ENCODE measurements around the gene WDR90. TPM values are rescaled to one million over a fixed set of nuclear protein-coding genes. Genes with fewer than 3 reads are reported as not detected.

WDR90 gene
- total and polyA plus RNA-seq, 3 donors from 2014 or later, result 102 to 195 (median 155) TPM

- no peaks in the 10 kb centered on the region for H3K36me3 ChIP-seq (ENCODE audit: low read depth, missing control alignments)
- intact Hi-C loops (cut with DNase I; ENCODE audit: low total_unique reads), result no loop called here
- H3K9me3 ChIP-seq, result no peaks in the 10 kb centered on the region
- 88% methylated on average over 9 of the region's 12 CpGs; no CpG with 5 or more reads in 1 of the 2 donors for WGBS, 2 donors
- DNase-seq, result no peak
- TF ChIP-seq POLR2A (IDR thresholded peaks at IDR 0.05) (no peak), CTCF (IDR thresholded peaks at IDR 0.05) (no peak)
- H3K4me1 ChIP-seq, result no peaks in the 10 kb centered on the region
- H3K27ac ChIP-seq, result no peak overlapping the region
- no peaks in the 10 kb centered on the region for H3K27me3 ChIP-seq
- H3K4me3 ChIP-seq, result no peak overlapping the region
These were observed 54.2 kb downstream of the WDR90 start for GRCh38 chr16:703406-703805.

- WGBS, 2 donors, result 63 to 70% methylated on average over 4 to 7 of the region's 7 CpGs
- no peaks in the 10 kb centered on the region for H3K36me3 ChIP-seq (ENCODE audit: low read depth, missing control alignments)
- TF ChIP-seq CTCF (IDR thresholded peaks at IDR 0.05) (no peak), POLR2A (IDR thresholded peaks at IDR 0.05) (no peak)
- DNase-seq, result no peak
- no peaks in the 10 kb centered on the region for H3K4me1 ChIP-seq
- intact Hi-C loops (cut with DNase I; ENCODE audit: low total_unique reads), result no loop called here
- no peaks in the 10 kb centered on the region for H3K27me3 ChIP-seq
- H3K27ac ChIP-seq, result no peak overlapping the region
- H3K4me3 ChIP-seq, result no peak overlapping the region
- no peaks in the 10 kb centered on the region for H3K9me3 ChIP-seq
These were observed 54.9 kb downstream of the WDR90 start for GRCh38 chr16:704047-704446.

- H3K27me3 ChIP-seq, result no peaks in the 10 kb centered on the region
- 5 to 16% methylated on average over 4 to 39 of the region's 50 CpGs for WGBS, 2 donors
These were observed 55.6 kb downstream of the WDR90 start for GRCh38 chr16:704552-705380.

GRCh38 chr16:705431-706188 is 56.4 kb downstream of the WDR90 start, which contains the start of gene FBXL16:
Gene FBXL16, minus strand, starts transcription at chr16:705801. Its CDS starts 8,396 bp downstream, at chr16:697405.
- TF ChIP-seq CTCF (IDR thresholded peaks at IDR 0.05) (no peak), POLR2A (IDR thresholded peaks at IDR 0.05) (no peak)
- DNase-seq, result peak; percentile 54
- no peaks in the 10 kb centered on the region for H3K36me3 ChIP-seq (ENCODE audit: low read depth, missing control alignments)
- peaks cover 5% of the 10 kb centered on the region for H3K4me1 ChIP-seq
- H3K4me3 ChIP-seq, result peak within 1 kb of the TSS; percentile 12 to 34
- intact Hi-C loops (cut with DNase I; ENCODE audit: low total_unique reads), result no loop called here
- no peaks in the 10 kb centered on the region for H3K9me3 ChIP-seq
- WGBS, 2 donors, result 0 to 1% methylated on average over 4 to 44 of the region's 115 CpGs
- no peaks in the 10 kb centered on the region for H3K27me3 ChIP-seq
- no peak within 1 kb of the TSS for H3K27ac ChIP-seq

More at GRCh38 chr16:704552-705380, 55.6 kb downstream of the WDR90 start:
- Histone ChIP-seq H3K4me1 (peaks cover 1% of the 10 kb centered on the region), H3K36me3 (ENCODE audit: low read depth, missing control alignments) (no peaks in the 10 kb centered on the region), H3K9me3 (no peaks in the 10 kb centered on the region), H3K27ac (no peak overlapping the region), H3K4me3 (peak overlapping the region; percentile 12 to 34)
- no peak for TF ChIP-seq CTCF (IDR thresholded peaks at IDR 0.05)
- TF ChIP-seq POLR2A (IDR thresholded peaks at IDR 0.05), result no peak
- DNase-seq, result no peak
- intact Hi-C loops (cut with DNase I; ENCODE audit: low total_unique reads), result no loop called here
